Astrocyte of the spinal cord (primary cell): Measurements from ENCODE around the gene TLCD3B.
A peak's percentile ranks its signal among the peaks of the same experiment; 100 is the strongest.
"Not testable (repeated sequence)": the region's sequence is repeated elsewhere in the genome, so short reads cannot be mapped to it uniquely, and the experiment has no call there.

Source experiments
- DNase-seq: peaks from one replicate; pipeline ENCODE4 v3.0.0; 2011; ENCODE audit warnings: low read depth, low spot score
- H3K4me3 ChIP-seq: 2 replicates; pipeline ENCODE4 v1.5.1; 2011; ENCODE audit warnings: low read depth, mild to moderate bottlenecking, low read length, moderate library complexity
- CTCF ChIP-seq: IDR thresholded peaks from 2 replicates; pipeline ENCODE4 v1.5.1; 2012; ENCODE audit warnings: low read depth, mild to moderate bottlenecking, low read length, inconsistent platforms
- in situ Hi-C: cut with HindIII; loops from 2 replicates; pipeline ENCODE4 v1.10.0; 2017; ENCODE audit warnings: low sequenced_read_pairs

The TLCD3B gene

GRCh38 chr16:30051518-30051917, 20.4 kb upstream of the TLCD3B start:
- in situ Hi-C loops: no loop called here
- TF ChIP-seq CTCF: no peak
- no peak overlapping the region for H3K4me3 ChIP-seq
- peak; percentile 63 for DNase-seq

GRCh38 chr16:30049871-30050270, 18.8 kb upstream of the TLCD3B start:
- DNase-seq: no peak
- TF ChIP-seq CTCF: no peak
- no peak overlapping the region for H3K4me3 ChIP-seq
- in situ Hi-C loops: no loop called here

GRCh38 chr16:30046588-30046987, 15.5 kb upstream of the TLCD3B start:
- no peak for TF ChIP-seq CTCF
- in situ Hi-C loops: no loop called here
- no peak for DNase-seq
- H3K4me3 ChIP-seq: no peak overlapping the region

- no peak for TF ChIP-seq CTCF
- no peak overlapping the region for H3K4me3 ChIP-seq
- in situ Hi-C loops: no loop called here
- DNase-seq: no peak
Measured at GRCh38 chr16:30046178-30046577, 15.1 kb upstream of the TLCD3B start.

GRCh38 chr16:30041841-30042240, 10.8 kb upstream of the TLCD3B start:
- peak; percentile 39 for TF ChIP-seq CTCF
- no peak overlapping the region for H3K4me3 ChIP-seq
- in situ Hi-C loops: no loop called here
- DNase-seq: peak; percentile 57

- DNase-seq, H3K4me3 ChIP-seq, in situ Hi-C loops: not testable (repeated sequence)
Measured at GRCh38 chr16:30040690-30041089, 9.6 kb upstream of the TLCD3B start.

- no peak overlapping the region for H3K4me3 ChIP-seq
- in situ Hi-C loops: no loop called here
- DNase-seq: no peak
- no peak for TF ChIP-seq CTCF
Measured at GRCh38 chr16:30040221-30040620, 9.2 kb upstream of the TLCD3B start.
